Activated CD4-positive, alpha-beta T cell treated with anti-CD3 and anti-CD28 coated beads, Interleukin-2, Interleukin-4, amounts not matched to agents 100 ng/mL and 50 ng/mL, durations not matched to agents 16 hours and 8 hours (primary cell): ENCODE measurements around the gene A3GALT2.
A peak's percentile ranks its signal among the peaks of the same experiment; 100 is the strongest.

Experiments used
- DNase-seq: peaks from one replicate; pipeline ENCODE4 v3.0.0-alpha.2; 2020; ENCODE audit warnings: low spot score

Gene A3GALT2

GRCh38 chr1:33272509-33272908 is 48.4 kb downstream of the A3GALT2 start:
- no peak for DNase-seq

- DNase-seq: no peak
These were observed 49.0 kb downstream of the A3GALT2 start for GRCh38 chr1:33271666-33272505.

- DNase-seq: no peak
These were observed 50.0 kb downstream of the A3GALT2 start for GRCh38 chr1:33270808-33271465.

DNA sequence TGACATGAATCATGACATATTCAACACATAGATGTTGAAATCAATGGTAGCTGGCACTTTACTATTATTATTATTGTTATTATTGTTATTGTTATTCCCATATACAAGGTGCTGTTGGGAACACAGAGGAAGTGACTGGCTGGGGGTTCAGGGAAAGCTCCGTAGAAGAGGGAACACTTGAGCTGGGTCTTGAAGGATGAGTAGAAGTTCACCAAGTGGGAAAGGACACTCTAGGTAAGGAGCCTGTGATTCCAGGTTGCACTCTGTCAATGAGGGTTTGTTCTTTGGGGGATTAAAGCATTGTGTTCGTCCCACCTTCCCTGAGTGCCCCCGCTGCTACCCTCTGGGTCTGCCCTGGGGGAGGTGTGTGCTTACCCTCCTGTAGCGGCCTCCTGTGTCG is 50.5 kb downstream of the A3GALT2 start:
- DNase-seq: no peak

- no peak for DNase-seq
These were observed 51.3 kb downstream of the A3GALT2 start for GRCh38 chr1:33269621-33270020.

DNA sequence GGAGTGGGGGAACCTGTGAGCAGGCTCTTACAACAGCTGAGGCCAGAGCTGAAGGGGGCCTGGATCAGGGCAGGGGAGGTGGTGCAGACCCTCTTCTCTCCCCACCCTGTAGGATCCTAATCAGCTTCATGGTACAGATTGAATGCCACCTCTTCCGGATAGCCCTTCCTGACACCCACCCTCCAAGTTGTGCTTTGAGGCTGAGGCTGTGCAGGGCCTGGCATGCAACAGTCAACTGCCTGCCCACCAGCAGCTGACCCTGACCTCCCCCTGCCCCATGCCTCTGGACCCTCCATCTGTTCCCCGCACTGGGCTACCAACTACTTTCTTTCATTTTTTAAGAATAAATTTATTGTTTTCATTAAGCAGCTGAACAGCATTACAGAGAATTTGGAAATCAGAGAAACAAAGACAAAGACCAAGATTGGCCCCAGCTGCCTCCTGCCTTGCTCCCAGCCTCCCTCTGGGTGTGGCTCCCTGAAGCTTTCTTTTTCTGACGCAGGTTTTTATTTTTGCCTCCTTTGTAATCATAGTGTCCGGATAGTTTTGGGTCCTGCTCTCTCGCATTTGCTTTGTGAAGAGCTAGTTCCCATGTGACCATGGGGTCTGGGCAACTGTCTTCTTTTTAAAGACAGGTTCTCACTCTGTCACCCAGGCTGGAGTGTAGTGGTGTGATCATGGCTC is 51.8 kb downstream of the A3GALT2 start:
- no peak for DNase-seq

DNA sequence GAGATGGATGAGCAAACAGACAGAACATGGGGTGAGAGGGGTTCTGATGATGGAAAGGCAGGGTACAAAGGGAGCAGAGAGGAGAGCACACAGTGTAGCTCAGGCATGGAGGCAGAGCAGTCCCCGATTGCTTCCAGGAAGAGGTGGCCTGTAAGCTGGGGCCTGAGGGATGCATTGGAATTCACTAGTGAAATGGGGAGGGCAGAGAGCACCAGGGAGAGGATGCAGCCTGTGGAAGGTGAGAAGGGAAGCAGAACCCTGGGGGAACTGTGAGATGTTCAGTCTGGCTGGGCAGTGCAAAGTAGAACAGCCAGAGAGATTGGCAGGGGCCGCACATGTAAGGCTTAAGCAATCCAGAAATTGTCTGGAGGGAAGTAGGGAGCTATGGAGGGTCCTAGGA is 52.4 kb downstream of the A3GALT2 start:
- no peak for DNase-seq

DNA sequence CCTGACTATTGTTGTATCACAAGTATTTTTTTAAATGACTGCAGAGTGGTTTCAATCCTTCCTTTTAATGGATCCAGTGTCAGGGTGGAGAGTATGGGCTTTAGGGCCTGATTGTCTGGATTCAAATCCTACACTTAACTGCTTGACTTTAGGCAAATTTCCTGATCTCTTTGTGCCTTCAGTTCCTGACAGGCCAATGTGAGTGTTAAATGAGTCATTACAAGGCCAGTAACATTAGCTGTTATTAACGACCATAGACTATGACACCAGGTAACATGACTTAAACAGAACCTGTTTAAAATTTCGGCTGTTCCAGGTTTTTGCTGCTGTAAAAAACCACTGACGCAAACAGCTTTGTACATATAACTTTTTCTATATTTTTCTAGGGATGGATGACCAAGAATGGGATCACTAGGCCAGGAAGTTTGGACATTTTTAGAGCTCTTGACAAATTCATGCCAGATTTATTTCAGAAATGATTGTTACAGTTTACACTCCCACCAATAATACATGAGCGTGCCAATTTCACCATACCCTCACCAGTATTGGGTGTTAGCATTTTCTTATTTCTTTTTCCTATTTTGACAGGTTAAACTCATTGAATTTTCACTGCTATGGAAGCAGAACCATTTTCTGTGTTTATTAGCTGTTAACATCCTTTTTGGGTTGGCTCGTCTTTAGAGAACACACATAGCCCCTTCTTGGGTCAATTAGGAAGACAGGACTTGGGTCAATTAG is 53.3 kb downstream of the A3GALT2 start:
- no peak for DNase-seq

GRCh38 chr1:33266766-33267165 is 54.1 kb downstream of the A3GALT2 start:
- no peak for DNase-seq

DNA sequence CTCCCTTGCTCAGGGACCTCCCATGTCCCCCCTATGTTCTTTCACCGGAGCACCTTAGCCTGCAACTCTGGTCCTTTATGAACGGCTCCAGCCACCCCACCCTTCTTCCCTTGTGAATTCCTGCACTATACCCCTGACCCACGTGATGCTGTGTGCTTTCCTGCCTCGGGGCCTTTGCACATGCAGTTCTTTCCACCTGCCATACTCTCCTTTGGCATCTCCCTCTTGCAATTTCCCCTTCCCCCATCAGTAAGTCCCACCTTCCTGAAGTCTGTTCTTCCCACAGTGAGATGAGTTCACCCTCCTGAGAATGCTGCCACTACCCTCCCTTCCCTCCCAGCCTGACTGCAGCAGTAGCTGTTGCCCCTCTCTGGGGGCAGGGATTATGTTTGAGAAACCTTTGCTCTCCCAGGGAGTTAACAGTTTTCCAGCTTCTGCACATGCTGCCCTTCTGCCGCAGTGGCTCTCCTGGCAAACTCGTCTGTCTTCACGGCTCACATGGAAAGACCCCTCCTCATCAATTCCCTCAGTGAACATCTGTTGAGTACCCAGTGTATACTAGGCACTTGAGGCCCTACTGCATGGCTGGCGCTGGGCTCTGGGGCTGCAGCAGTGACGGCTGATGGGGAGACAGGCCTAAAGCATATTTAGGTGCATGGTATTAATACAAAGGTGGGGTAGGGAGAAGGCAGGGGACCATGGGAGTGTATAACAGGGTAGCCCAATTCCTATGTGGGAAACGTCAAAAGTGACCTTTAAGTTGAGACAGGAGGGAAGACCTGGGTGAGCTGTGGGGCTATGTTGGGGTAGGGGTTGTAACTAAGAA is 54.9 kb downstream of the A3GALT2 start:
- DNase-seq: no peak

GRCh38 chr1:33263890-33264504 is 56.9 kb downstream of the A3GALT2 start:
- no peak for DNase-seq

DNA sequence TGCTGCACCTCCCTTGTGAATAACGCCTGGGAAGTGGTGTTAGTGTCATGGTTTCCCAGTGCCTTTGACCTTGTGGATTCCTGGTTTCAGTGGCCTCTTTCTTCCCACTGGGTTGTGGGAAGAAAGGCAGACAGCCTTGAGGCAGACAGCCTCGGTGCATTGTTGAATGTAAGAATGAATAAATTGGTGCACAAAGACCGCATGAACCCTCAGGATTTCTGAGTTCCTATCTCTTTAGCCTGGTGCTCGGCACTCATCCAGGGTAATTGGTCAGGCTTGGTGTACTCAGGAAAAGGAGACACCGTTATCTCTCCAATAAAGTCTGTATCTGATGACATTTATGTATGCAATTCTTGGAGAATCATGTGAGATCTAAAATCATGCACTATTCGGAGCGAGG is 59.6 kb downstream of the A3GALT2 start:
- DNase-seq: no peak

GRCh38 chr1:33260439-33260838 is 60.5 kb downstream of the A3GALT2 start:
- DNase-seq: no peak

DNA sequence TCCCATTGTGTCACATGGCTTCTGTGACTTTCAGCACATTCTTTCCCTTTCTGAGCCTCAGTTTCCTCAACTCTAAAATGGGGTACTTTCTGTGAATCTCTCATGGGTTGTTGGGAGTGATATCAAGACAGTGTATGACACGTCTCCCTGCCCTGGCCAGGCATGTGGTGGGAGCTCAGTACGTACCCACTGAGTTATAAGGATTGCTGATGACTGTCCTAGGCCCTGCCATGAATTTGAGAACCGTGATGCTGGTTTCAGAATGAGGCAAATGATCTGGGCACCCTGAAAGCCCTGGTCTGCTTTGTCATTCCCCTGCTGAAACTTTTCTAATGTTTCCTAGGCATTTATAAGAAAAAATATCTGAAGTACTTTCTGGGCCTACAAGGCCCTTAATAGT is 61.0 kb downstream of the A3GALT2 start:
- DNase-seq: peak; percentile 21

DNA sequence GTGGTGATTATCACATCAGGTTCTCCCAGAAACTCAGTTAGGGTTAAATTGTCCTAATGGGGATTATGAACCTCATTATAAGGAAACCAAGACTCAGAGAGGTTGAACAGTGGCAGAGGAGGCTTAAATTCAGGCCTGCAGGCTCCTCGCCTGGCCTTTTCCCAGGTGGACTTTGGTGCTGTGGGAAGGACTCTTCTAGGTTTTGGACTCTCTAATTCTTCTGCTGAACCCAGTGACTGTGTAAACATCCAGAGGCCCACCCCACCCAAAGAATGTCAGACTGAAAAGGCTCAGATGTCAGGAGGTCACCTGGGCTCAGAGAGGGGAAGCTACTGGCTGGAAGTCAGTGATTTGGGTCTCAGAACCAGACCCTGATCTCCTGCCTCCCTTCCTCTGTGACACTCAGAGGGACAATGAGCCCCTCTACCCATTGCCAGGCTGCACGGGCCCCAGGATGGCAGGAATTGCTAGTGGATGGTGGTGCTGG is 62.1 kb downstream of the A3GALT2 start:
- no peak for DNase-seq

GRCh38 chr1:33257772-33258712 is 62.9 kb downstream of the A3GALT2 start:
- DNase-seq: no peak

DNA sequence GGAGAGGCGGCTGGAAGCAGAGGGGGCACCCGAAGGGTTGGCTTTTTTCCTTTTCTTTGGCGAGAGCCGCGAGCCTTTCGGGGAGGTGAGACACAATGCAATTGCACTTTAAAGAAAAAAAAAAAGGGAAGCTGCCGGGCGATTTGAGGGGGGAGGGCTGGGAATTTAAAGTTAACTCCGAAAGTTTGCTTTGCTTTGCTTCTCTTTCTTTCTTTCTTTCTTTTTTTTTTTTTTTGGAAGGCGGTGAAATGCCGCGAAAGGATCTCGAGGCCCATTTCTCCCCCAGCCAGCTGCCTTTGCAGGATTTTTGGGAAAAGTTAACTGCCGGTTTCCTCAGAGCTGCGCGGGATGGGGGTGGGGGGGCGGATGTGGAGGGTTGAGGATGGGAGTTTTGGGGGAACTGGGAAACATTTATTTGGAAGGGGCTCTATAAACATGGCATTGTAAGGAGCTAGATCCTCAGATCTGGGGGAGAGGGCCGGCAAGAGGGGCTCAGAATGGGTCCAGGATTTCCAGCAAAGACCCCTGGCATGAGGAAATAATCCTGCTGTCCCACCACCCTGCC is 63.6 kb downstream of the A3GALT2 start:
- no peak for DNase-seq
